H1 (cell line): ENCODE measurements around the gene EHD4. TPM values are rescaled to one million over a fixed set of nuclear protein-coding genes. Genes with fewer than 3 reads are reported as not detected.

Experiments
- CTCF ChIA-PET: fragments of 300-600 bp; sonication (Branson Sonifier 250); formaldehyde crosslinking; loops from one replicate; lab custom pipeline; 2021; ENCODE audit not compliant: partially characterized antibody; lab: Charles Lee
- POLR2A ChIA-PET: fragments of 300-600 bp; sonication (Branson Sonifier 250); formaldehyde crosslinking; loops from one replicate; lab custom pipeline; 2021; ENCODE audit warnings: inconsistent platforms; ENCODE audit not compliant: partially characterized antibody; lab: Charles Lee
- DNase-seq, 2 experiments: peaks; one replicate each; pipeline versions ENCODE4 v3.0.0 to v3.0.0-alpha.2; 2010 to 2022; ENCODE audit warnings: low spot score in 2 of 2, low read depth in 1 of 2, mixed read lengths in 1 of 2
- FAIRE-seq: peaks from 2 replicates; lab custom pipeline; 2011; peaks lifted over from hg19 to GRCh38; lab: Jason Lieb, UNC
- H2AFZ ChIP-seq: 2 replicates; pipeline ENCODE4 v1.8.1; 2012; ENCODE audit warnings: low read length, inconsistent platforms
- H2AK5ac ChIP-seq: 2 replicates; pipeline ENCODE4 v1.6.1; 2013; ENCODE audit warnings: low read depth, low read length
- H2BK120ac ChIP-seq: replicated peaks from 2 replicates; pipeline ENCODE3; 2013; ENCODE audit warnings: low read depth, low read length, inconsistent platforms
- H2BK12ac ChIP-seq: 2 replicates; pipeline ENCODE4 v1.6.1; 2013; ENCODE audit warnings: low read depth, low read length
- H2BK15ac ChIP-seq: 2 replicates; pipeline ENCODE4 v1.6.1; 2013; ENCODE audit warnings: low read length
- H2BK20ac ChIP-seq: 2 replicates; pipeline ENCODE4 v1.6.1; 2013; ENCODE audit warnings: low read length
- H2BK5ac ChIP-seq: 2 replicates; pipeline ENCODE4 v1.6.1; 2013; ENCODE audit warnings: low read depth, low read length
- H3K14ac ChIP-seq: 2 replicates; pipeline ENCODE4 v1.6.1; 2013; ENCODE audit warnings: inconsistent platforms; ENCODE audit not compliant: insufficient read length
- H3K18ac ChIP-seq: 2 replicates; pipeline ENCODE4 v1.6.1; 2013; ENCODE audit warnings: low read length; ENCODE audit errors: extremely low read depth
- H3K23ac ChIP-seq: 2 replicates; pipeline ENCODE4 v1.6.1; 2013; ENCODE audit warnings: inconsistent platforms; ENCODE audit not compliant: insufficient read length
- H3K23me2 ChIP-seq: 2 replicates; pipeline ENCODE4 v1.6.1; 2013; ENCODE audit warnings: low read depth, low read length
- H3K27ac ChIP-seq: 2 replicates; pipeline ENCODE4 v1.6.1; 2011; ENCODE audit warnings: low read depth, low read length, inconsistent platforms
- H3K27me3 ChIP-seq, 4 experiments: replicated peaks in 1 of 4; 1 replicate in 1 of 4; 2 replicates in 3 of 4; pipeline versions ENCODE4 v1.6.1 to v1.8.1; 2011 to 2013; ENCODE audit warnings: low read length in 3 of 4, mild to moderate bottlenecking in 3 of 4, inconsistent platforms in 2 of 4, mixed read lengths in 2 of 4, moderate library complexity in 1 of 4; ENCODE audit not compliant: control insufficient read depth in 3 of 4, insufficient read depth in 3 of 4; ENCODE audit errors: extremely low read depth in 1 of 4
- H3K36me3 ChIP-seq, 4 experiments: 2 replicates each; pipeline versions ENCODE4 v1.6.1 to v1.8.1; 2011 to 2013; ENCODE audit warnings: mild to moderate bottlenecking in 4 of 4, low read length in 3 of 4, moderate library complexity in 2 of 4, control low read depth in 1 of 4, inconsistent platforms in 1 of 4; ENCODE audit not compliant: insufficient read depth in 4 of 4, control insufficient read depth in 2 of 4
- H3K4ac ChIP-seq: replicated peaks from 2 replicates; pipeline ENCODE3; 2013; ENCODE audit warnings: low read length, low read depth, mixed read lengths, inconsistent platforms; ENCODE audit not compliant: insufficient read length
- H3K4me1 ChIP-seq, 4 experiments: replicated peaks in 1 of 4; 1 replicate in 1 of 4; 2 replicates in 3 of 4; pipeline versions ENCODE4 v1.6.1 to v1.8.1; 2011 to 2013; ENCODE audit warnings: low read length in 3 of 4, inconsistent platforms in 2 of 4, mixed read lengths in 1 of 4; ENCODE audit not compliant: insufficient read depth in 4 of 4, control insufficient read depth in 3 of 4
- H3K4me2 ChIP-seq, 2 experiments: 2 replicates each; pipeline versions ENCODE4 v1.6.1 to v1.8.1; 2011 to 2013; ENCODE audit warnings: low read depth in 2 of 2, low read length in 2 of 2, control low read depth in 1 of 2, inconsistent platforms in 1 of 2, mild to moderate bottlenecking in 1 of 2; ENCODE audit not compliant: insufficient read depth in 1 of 2
- H3K4me3 ChIP-seq, 4 experiments: fragments of 200-600, 300-600 bp in 1 of 4; sonication (generic), shearing (Covaris generic), sonication (Bioruptor Twin) in 1 of 4; 2 replicates each; pipeline versions ENCODE4 v1.5.1 to v1.8.1; 2011 to 2016; ENCODE audit warnings: low read length in 4 of 4, low read depth in 3 of 4, control low read depth in 2 of 4, inconsistent platforms in 2 of 4, mild to moderate bottlenecking in 2 of 4, mixed read lengths in 1 of 4, moderate library complexity in 1 of 4; ENCODE audit not compliant: insufficient read depth in 2 of 4; ENCODE audit errors: extremely low read depth in 1 of 4
- H3K56ac ChIP-seq: replicated peaks from 2 replicates; pipeline ENCODE3; 2013; ENCODE audit warnings: low read depth, mild to moderate bottlenecking, mixed read lengths, low read length, inconsistent platforms; ENCODE audit not compliant: insufficient read length
- H3K79me1 ChIP-seq: 2 replicates; pipeline ENCODE4 v1.6.1; 2013; ENCODE audit warnings: low read depth, low read length, control low read depth
- H3K79me2 ChIP-seq, 2 experiments: 2 replicates each; pipeline versions ENCODE4 v1.6.1 to v1.8.1; 2012 to 2013; ENCODE audit warnings: low read length in 2 of 2, mild to moderate bottlenecking in 2 of 2, inconsistent platforms in 1 of 2; ENCODE audit not compliant: insufficient read depth in 2 of 2, control insufficient read depth in 1 of 2
- H3K9ac ChIP-seq, 4 experiments: replicated peaks in 1 of 4; 1 replicate in 1 of 4; 2 replicates in 3 of 4; pipeline versions ENCODE4 v1.6.1 to v1.8.1; 2011 to 2013; ENCODE audit warnings: low read depth in 3 of 4, low read length in 3 of 4, control low read depth in 2 of 4, mild to moderate bottlenecking in 2 of 4, moderate library complexity in 2 of 4, inconsistent platforms in 1 of 4; ENCODE audit errors: extremely low read depth in 1 of 4
- H3K9me3 ChIP-seq, 2 experiments: 2 replicates each; pipeline versions ENCODE4 v1.6.1 to v1.8.1; 2012 to 2013; ENCODE audit warnings: mild to moderate bottlenecking in 2 of 2, moderate library complexity in 2 of 2, control low read depth in 1 of 2, inconsistent platforms in 1 of 2, low read depth in 1 of 2, low read length in 1 of 2, mixed read lengths in 1 of 2; ENCODE audit not compliant: insufficient read depth in 2 of 2
- H4K20me1 ChIP-seq, 2 experiments: replicated peaks in 1 of 2; 2 replicates each; pipeline versions ENCODE3 to v1.8.1; 2011 to 2013; ENCODE audit warnings: inconsistent platforms in 2 of 2, low read length in 2 of 2, mild to moderate bottlenecking in 1 of 2; ENCODE audit not compliant: insufficient read depth in 2 of 2, control insufficient read depth in 1 of 2
- H4K5ac ChIP-seq: 2 replicates; pipeline ENCODE4 v1.6.1; 2013; ENCODE audit warnings: low read length, low read depth, mixed read lengths, inconsistent platforms; ENCODE audit not compliant: insufficient read length
- H4K8ac ChIP-seq: 2 replicates; pipeline ENCODE4 v1.8.0; 2013; ENCODE audit warnings: mild to moderate bottlenecking, moderate library complexity, low read length, inconsistent platforms; ENCODE audit not compliant: insufficient read depth; ENCODE audit errors: extremely low read depth
- H4K91ac ChIP-seq: replicated peaks from 2 replicates; pipeline ENCODE3; 2013; ENCODE audit warnings: low read length, mixed read lengths, inconsistent platforms; ENCODE audit not compliant: insufficient read length
- CTBP2 ChIP-seq: IDR thresholded peaks from 2 replicates; pipeline ENCODE4 v1.7.0; 2011; ENCODE audit warnings: borderline replicate concordance, mild to moderate bottlenecking, moderate library complexity, mixed read lengths, low read length; ENCODE audit not compliant: insufficient read depth, insufficient read length
- CTCF ChIP-seq, 3 experiments: IDR thresholded peaks; 1 replicate in 2 of 3; 2 replicates in 1 of 3; pipeline versions ENCODE4 v1.5.1 to v1.6.1; 2011; ENCODE audit warnings: low read length in 3 of 3, mild to moderate bottlenecking in 3 of 3, inconsistent platforms in 2 of 3, low read depth in 1 of 3, moderate library complexity in 1 of 3; ENCODE audit not compliant: insufficient read depth in 1 of 3; ENCODE audit errors: control extremely low read depth in 1 of 3
- E2F6 ChIP-seq: IDR thresholded peaks from 2 replicates; pipeline ENCODE4 v1.6.1; 2012; ENCODE audit warnings: inconsistent platforms
- EGR1 ChIP-seq: IDR thresholded peaks from 2 replicates; pipeline ENCODE4 v1.6.1; 2011; ENCODE audit warnings: low read depth, low read length, borderline replicate concordance
- EZH2 ChIP-seq: fragments of 200-600 bp; sonication (generic); IDR thresholded peaks from 2 replicates; pipeline ENCODE4 v1.7.1; 2012; ENCODE audit warnings: low read depth, mild to moderate bottlenecking, moderate library complexity, low read length, inconsistent platforms; ENCODE audit not compliant: severe bottlenecking
- GTF2F1 ChIP-seq: IDR thresholded peaks from 2 replicates; pipeline ENCODE4 v1.6.1; 2012; ENCODE audit warnings: low read depth, low read length, improper control_type of control experiment, borderline replicate concordance
- NANOG ChIP-seq: IDR thresholded peaks from 2 replicates; pipeline ENCODE4 v1.6.1; 2011; ENCODE audit warnings: low read length, low read depth, mild to moderate bottlenecking, inconsistent platforms; ENCODE audit not compliant: insufficient read depth, poor library complexity, severe bottlenecking
- SIRT6 ChIP-seq: IDR thresholded peaks from one replicate; pipeline ENCODE4 v1.7.1; 2012; ENCODE audit warnings: low read length, inconsistent platforms
- TEAD4 ChIP-seq: IDR thresholded peaks from 2 replicates; pipeline ENCODE4 v1.6.1; 2012; ENCODE audit warnings: low read depth, low read length, inconsistent platforms, mixed read lengths
- WGBS, 2 experiments: shearing (Covaris generic) in 1 of 2; methylation state at CpG; one replicate each; pipeline versions ENCODE4 v1.1.6 to v1.1.7; 2013 to 2015; ENCODE audit warnings: low lambda C conversion rate in 2 of 2, mixed read lengths in 2 of 2, inconsistent platforms in 1 of 2, low coverage in 1 of 2, missing lambda C conversion rate in 1 of 2; ENCODE audit not compliant: insufficient replicate concordance in 2 of 2, insufficient coverage in 1 of 2, insufficient read length in 1 of 2; ENCODE audit errors: extremely low coverage in 1 of 2, missing lambda C conversion rate in 1 of 2; 5-methylcytosine and 5-hydroxymethylcytosine counted together
- polyA plus RNA-seq, 7 experiments: library from polyadenylated mRNA; depleted of rRNA in 3 of 7; stranded (reverse) in 5 of 7; unstranded in 2 of 7; fragments of >200 nt in 5 of 7; fragments of 200-250 nt in 2 of 7; gene quantifications; 1 replicate in 5 of 7; 2 replicates in 1 of 7; 4 replicates in 1 of 7; pipeline versions ENCODE4 v1.2.1 to v1.2.3, GENCODE V29; 2011 to 2013; ENCODE audit warnings: missing spikeins in 2 of 7, mixed read lengths in 2 of 7
- total RNA-seq: library from RNA; stranded (reverse); fragmentation: NEBNext Ultra II Directional; extraction: Animal tissue kit (Norgen Biotek cat#: 25700); gene quantifications from 2 replicates; pipeline ENCODE4 v1.2.1, GENCODE V29; 2021

EHD4 gene
- total and polyA plus RNA-seq, 2 of the 8 experiments (the other 6 are each of a cell fraction or from before 2014, with no cell fraction given), result 17.5 to 24.5 TPM

- Histone ChIP-seq H3K56ac (no peak overlapping the region), H2BK15ac (no peak overlapping the region), H2BK20ac (no peak overlapping the region), H2AFZ (no peak overlapping the region), H4K5ac (no peak overlapping the region), H3K4me3 (no peak overlapping the region), H3K14ac (no peak overlapping the region), H3K4me2 (no peak overlapping the region), H3K18ac (no peak overlapping the region), H3K9ac (no peak overlapping the region), H4K20me1 (no peaks in the 10 kb centered on the region), H2BK120ac (no peak overlapping the region), H3K79me2 (no peaks in the 10 kb centered on the region), H3K23ac (no peak overlapping the region), H3K23me2 (no peaks in the 10 kb centered on the region), H2AK5ac (no peak overlapping the region), H3K79me1 (no peaks in the 10 kb centered on the region), H3K36me3 (no peaks in the 10 kb centered on the region), H3K9me3 (no peaks in the 10 kb centered on the region), H3K4me1 (no peaks in the 10 kb centered on the region; a peak in 1 of 7 replicates), H3K4ac (no peak overlapping the region), H3K27me3 (no peaks in the 10 kb centered on the region; a peak in 1 of 7 replicates), H4K91ac (no peak overlapping the region), H4K8ac (no peak overlapping the region), H2BK12ac (no peak overlapping the region), H3K27ac (no peak overlapping the region), H2BK5ac (no peak overlapping the region)
- CTCF ChIA-PET, result interaction anchor here (0.9 to 16.4 kb wide), 9 partner anchors 9 to 156 kb away, joined by 4 to 252 read pairs (median 21); partner anchors contain the start of gene EHD4
- FAIRE-seq (no peak), DNase-seq (no peak)
- 91% methylated on average over 9 of the region's 10 CpGs; no CpG with 5 or more reads in 1 of the 2 experiments for WGBS, 2 experiments
- POLR2A ChIA-PET, result no interaction called here
- no peak for TF ChIP-seq TEAD4
- no peak for TF ChIP-seq EGR1
- no peak for TF ChIP-seq SIRT6
- no peak for TF ChIP-seq E2F6
- TF ChIP-seq GTF2F1, result no peak
- TF ChIP-seq EZH2, result no peak
- TF ChIP-seq NANOG, result no peak
- TF ChIP-seq CTCF (IDR thresholded peaks at IDR 0.05; ENCODE audit: control extremely low read depth in 1 of 3, insufficient read depth in 1 of 3, low read depth in 1 of 3, low read length in 3 of 3), result no peak
- TF ChIP-seq CTBP2, result no peak
These were observed 10.0 kb upstream of the EHD4 start for GRCh38 chr15:41982133-41982930.
